WTC11 (cell line): ENCODE results near the gene CACNA1F.

ENCODE experiments used
- AFF4 ChIP-seq: sonication (generic); formaldehyde crosslinking; IDR thresholded peaks from 2 replicates; pipeline ENCODE4 v1.8.1; 2023; ENCODE audit warnings: mild to moderate bottlenecking, missing genetic modification reagents, borderline replicate concordance
- ETV6 ChIP-seq: sonication (generic); formaldehyde crosslinking; IDR thresholded peaks from 2 replicates; pipeline ENCODE4 v1.8.1; 2022; ENCODE audit warnings: mild to moderate bottlenecking, missing genetic modification reagents
- NR1H2 ChIP-seq: sonication (generic); formaldehyde crosslinking; IDR thresholded peaks from 2 replicates; pipeline ENCODE4 v1.9.0; 2021; ENCODE audit warnings: mild to moderate bottlenecking, moderate library complexity, missing genetic modification reagents
- SP1 ChIP-seq: sonication (generic); formaldehyde crosslinking; conservative IDR thresholded peaks from 2 replicates; pipeline ENCODE4 v1.8.1; 2022; ENCODE audit warnings: missing genetic modification reagents
- TP53 ChIP-seq: sonication (generic); formaldehyde crosslinking; IDR thresholded peaks from 2 replicates; pipeline ENCODE4 v1.8.1; 2023; ENCODE audit warnings: mild to moderate bottlenecking, missing genetic modification reagents
- ZBTB21 ChIP-seq: sonication (generic); formaldehyde crosslinking; IDR thresholded peaks from 2 replicates; pipeline ENCODE4 v1.8.1; 2023; ENCODE audit warnings: mild to moderate bottlenecking, missing genetic modification reagents, borderline replicate concordance
- ZNF317 ChIP-seq: sonication (generic); formaldehyde crosslinking; IDR thresholded peaks from 2 replicates; pipeline ENCODE4 v1.8.1; 2023; ENCODE audit warnings: low read depth, mild to moderate bottlenecking, moderate library complexity, missing genetic modification reagents, borderline replicate concordance
- ZNF512 ChIP-seq: sonication (generic); formaldehyde crosslinking; IDR thresholded peaks from 2 replicates; pipeline ENCODE4 v1.8.1; 2022; ENCODE audit warnings: missing genetic modification reagents, borderline replicate concordance
- TF ChIP-seq, protein P1 (sequence below): sonication (generic); formaldehyde crosslinking; IDR thresholded peaks from 2 replicates; pipeline ENCODE4 v1.8.1; 2022; ENCODE audit warnings: mild to moderate bottlenecking, missing genetic modification reagents, moderate library complexity, borderline replicate concordance
- TF ChIP-seq, protein P2 (sequence below): fragments of 200-600 bp; IDR thresholded peaks from 2 replicates; pipeline ENCODE4 v1.8.0; 2022; ENCODE audit warnings: antibody characterized with exemption
- TF ChIP-seq, protein P3 (sequence below): sonication (generic); formaldehyde crosslinking; IDR thresholded peaks from 2 replicates; pipeline ENCODE4 v1.8.0; 2022; ENCODE audit warnings: mild to moderate bottlenecking, missing genetic modification reagents

DNA sequence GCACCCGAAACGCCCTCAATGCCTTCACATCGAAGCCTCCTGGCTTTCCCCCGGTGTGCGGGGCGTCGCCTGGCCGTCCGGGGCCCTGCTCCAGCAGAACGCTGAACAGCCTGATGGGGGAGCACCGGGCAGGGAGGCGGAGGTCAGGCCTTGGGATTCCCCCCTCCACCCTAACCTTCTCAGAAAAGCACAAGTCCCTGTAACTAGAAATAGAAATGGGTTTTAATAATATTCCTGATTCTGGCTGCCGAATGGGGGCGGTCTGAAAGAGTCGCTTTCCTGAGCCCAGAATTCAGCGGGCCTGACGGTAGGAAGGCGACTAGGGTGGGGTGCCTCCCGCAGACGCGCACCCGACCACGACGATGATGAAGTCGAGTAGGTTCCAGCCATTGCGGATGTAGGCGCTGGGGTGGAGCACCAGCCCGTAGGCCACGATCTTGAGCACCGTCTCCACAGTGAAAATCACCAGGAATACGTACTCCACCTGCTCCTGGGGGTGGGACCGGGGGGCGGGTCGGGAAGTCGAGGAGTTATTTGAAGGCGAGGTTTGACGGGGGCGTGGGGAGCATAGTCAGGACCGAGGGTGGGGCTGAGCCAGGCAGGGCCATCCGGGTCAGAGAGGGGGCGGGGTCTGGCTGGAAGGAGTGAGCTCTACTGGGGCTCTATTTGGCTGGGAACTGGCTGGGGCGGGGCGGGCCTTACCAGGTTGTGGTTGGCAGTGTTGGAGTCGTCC is 2.5 kb downstream of the CACNA1F start:
- no peak for TF ChIP-seq SP1 (CRISPR knock-in tag)
- TF ChIP-seq TP53 = no peak
- no peak for TF ChIP-seq ETV6 (CRISPR knock-in tag)
- no peak for TF ChIP-seq AFF4
- TF ChIP-seq, protein P1, sequence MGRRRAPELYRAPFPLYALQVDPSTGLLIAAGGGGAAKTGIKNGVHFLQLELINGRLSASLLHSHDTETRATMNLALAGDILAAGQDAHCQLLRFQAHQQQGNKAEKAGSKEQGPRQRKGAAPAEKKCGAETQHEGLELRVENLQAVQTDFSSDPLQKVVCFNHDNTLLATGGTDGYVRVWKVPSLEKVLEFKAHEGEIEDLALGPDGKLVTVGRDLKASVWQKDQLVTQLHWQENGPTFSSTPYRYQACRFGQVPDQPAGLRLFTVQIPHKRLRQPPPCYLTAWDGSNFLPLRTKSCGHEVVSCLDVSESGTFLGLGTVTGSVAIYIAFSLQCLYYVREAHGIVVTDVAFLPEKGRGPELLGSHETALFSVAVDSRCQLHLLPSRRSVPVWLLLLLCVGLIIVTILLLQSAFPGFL (CRISPR knock-in tag) = no peak
- no peak for TF ChIP-seq ZNF317 (CRISPR knock-in tag)
- TF ChIP-seq, protein P2, sequence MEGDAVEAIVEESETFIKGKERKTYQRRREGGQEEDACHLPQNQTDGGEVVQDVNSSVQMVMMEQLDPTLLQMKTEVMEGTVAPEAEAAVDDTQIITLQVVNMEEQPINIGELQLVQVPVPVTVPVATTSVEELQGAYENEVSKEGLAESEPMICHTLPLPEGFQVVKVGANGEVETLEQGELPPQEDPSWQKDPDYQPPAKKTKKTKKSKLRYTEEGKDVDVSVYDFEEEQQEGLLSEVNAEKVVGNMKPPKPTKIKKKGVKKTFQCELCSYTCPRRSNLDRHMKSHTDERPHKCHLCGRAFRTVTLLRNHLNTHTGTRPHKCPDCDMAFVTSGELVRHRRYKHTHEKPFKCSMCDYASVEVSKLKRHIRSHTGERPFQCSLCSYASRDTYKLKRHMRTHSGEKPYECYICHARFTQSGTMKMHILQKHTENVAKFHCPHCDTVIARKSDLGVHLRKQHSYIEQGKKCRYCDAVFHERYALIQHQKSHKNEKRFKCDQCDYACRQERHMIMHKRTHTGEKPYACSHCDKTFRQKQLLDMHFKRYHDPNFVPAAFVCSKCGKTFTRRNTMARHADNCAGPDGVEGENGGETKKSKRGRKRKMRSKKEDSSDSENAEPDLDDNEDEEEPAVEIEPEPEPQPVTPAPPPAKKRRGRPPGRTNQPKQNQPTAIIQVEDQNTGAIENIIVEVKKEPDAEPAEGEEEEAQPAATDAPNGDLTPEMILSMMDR = no peak
- no peak for TF ChIP-seq ZBTB21 (CRISPR knock-in tag)
- TF ChIP-seq, protein P3, sequence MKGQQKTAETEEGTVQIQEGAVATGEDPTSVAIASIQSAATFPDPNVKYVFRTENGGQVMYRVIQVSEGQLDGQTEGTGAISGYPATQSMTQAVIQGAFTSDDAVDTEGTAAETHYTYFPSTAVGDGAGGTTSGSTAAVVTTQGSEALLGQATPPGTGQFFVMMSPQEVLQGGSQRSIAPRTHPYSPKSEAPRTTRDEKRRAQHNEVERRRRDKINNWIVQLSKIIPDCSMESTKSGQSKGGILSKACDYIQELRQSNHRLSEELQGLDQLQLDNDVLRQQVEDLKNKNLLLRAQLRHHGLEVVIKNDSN = no peak
- TF ChIP-seq ZNF512 = no peak
- no peak for TF ChIP-seq NR1H2 (CRISPR knock-in tag)
